Measurements from ENCODE around the gene EOLA2. TPM values are rescaled to one million over a fixed set of nuclear protein-coding genes. Genes with fewer than 3 reads are reported as not detected.

Gene EOLA2
- 53.0 TPM for total RNA-seq (ENCODE audit: unreplicated experiment)
- long read RNA-seq, transcript CXorf40B-203 (5 exons, 1,653 nt), result major isoform, 14 of 38 reads
- long read RNA-seq, partial matches to known transcripts, result 7 of 38 reads
- long read RNA-seq, other reads (novel, unspliced or antisense), result 8 of 38 reads

- TF ChIP-seq CTCF (IDR thresholded peaks at IDR 0.05; ENCODE audit: partially characterized antibody, unreplicated experiment), result peak; percentile 51
- no peaks in the 10 kb centered on the region for H3K36me3 Mint-ChIP-seq (ENCODE audit: unreplicated experiment)
- H3K4me3 Mint-ChIP-seq (ENCODE audit: unreplicated experiment), result peak within 1 kb of the TSS; percentile 93
- peaks cover 2% of the 10 kb centered on the region for H3K27me3 Mint-ChIP-seq (ENCODE audit: unreplicated experiment)
- H3K4me1 Mint-ChIP-seq (ENCODE audit: low read depth, unreplicated experiment), result no peaks in the 10 kb centered on the region
- peaks cover 6% of the 10 kb centered on the region for H3K9me3 Mint-ChIP-seq (ENCODE audit: unreplicated experiment)
- peak; percentile 86 for DNase-seq
- peak within 1 kb of the TSS; percentile 95 for H3K27ac Mint-ChIP-seq (ENCODE audit: unreplicated experiment)
Measured at GRCh38 chrX:149938427-149938880, at the start of gene EOLA2. EOLA2 (minus strand) TSS chrX:149938491; CDS start chrX:149933874, 4,617 bp downstream.

GRCh38 chrX:149987613-149988012 lies 49.3 kb upstream of the EOLA2 start:
- TF ChIP-seq CTCF (IDR thresholded peaks at IDR 0.05; ENCODE audit: partially characterized antibody, unreplicated experiment), result no peak
- Mint-ChIP-seq H3K4me3 (ENCODE audit: unreplicated experiment) (no peak overlapping the region), H3K27me3 (ENCODE audit: unreplicated experiment) (no peaks in the 10 kb centered on the region), H3K27ac (ENCODE audit: unreplicated experiment) (no peak overlapping the region), H3K4me1 (ENCODE audit: low read depth, unreplicated experiment) (peaks cover 2% of the 10 kb centered on the region), H3K36me3 (ENCODE audit: unreplicated experiment) (no peaks in the 10 kb centered on the region), H3K9me3 (ENCODE audit: unreplicated experiment) (peaks cover 1% of the 10 kb centered on the region)
- DNase-seq, result no peak

- Mint-ChIP-seq H3K4me3 (ENCODE audit: unreplicated experiment) (no peak overlapping the region), H3K9me3 (ENCODE audit: unreplicated experiment) (no peaks in the 10 kb centered on the region)
Measured at GRCh38 chrX:149984411-149984810, 46.1 kb upstream of the EOLA2 start.

GRCh38 chrX:149982310-149982709 lies 44.0 kb upstream of the EOLA2 start:
- no peaks in the 10 kb centered on the region for H3K27me3 Mint-ChIP-seq (ENCODE audit: unreplicated experiment)
- no peak for TF ChIP-seq CTCF (IDR thresholded peaks at IDR 0.05; ENCODE audit: partially characterized antibody, unreplicated experiment)
- H3K27ac Mint-ChIP-seq (ENCODE audit: unreplicated experiment), result no peak overlapping the region
- H3K36me3 Mint-ChIP-seq (ENCODE audit: unreplicated experiment), result no peaks in the 10 kb centered on the region
- no peak for DNase-seq
- H3K4me3 Mint-ChIP-seq (ENCODE audit: unreplicated experiment), result no peak overlapping the region
- H3K9me3 Mint-ChIP-seq (ENCODE audit: unreplicated experiment), result no peaks in the 10 kb centered on the region
- H3K4me1 Mint-ChIP-seq (ENCODE audit: low read depth, unreplicated experiment), result peaks cover 9% of the 10 kb centered on the region

More at GRCh38 chrX:149984411-149984810, 46.1 kb upstream of the EOLA2 start:
- H3K27me3 Mint-ChIP-seq (ENCODE audit: unreplicated experiment), result no peaks in the 10 kb centered on the region
- peaks cover 2% of the 10 kb centered on the region for H3K4me1 Mint-ChIP-seq (ENCODE audit: low read depth, unreplicated experiment)
- DNase-seq, result no peak
- no peak for TF ChIP-seq CTCF (IDR thresholded peaks at IDR 0.05; ENCODE audit: partially characterized antibody, unreplicated experiment)
- H3K27ac Mint-ChIP-seq (ENCODE audit: unreplicated experiment), result no peak overlapping the region
- H3K36me3 Mint-ChIP-seq (ENCODE audit: unreplicated experiment), result no peaks in the 10 kb centered on the region

- Mint-ChIP-seq H3K36me3 (ENCODE audit: unreplicated experiment) (no peaks in the 10 kb centered on the region), H3K27ac (ENCODE audit: unreplicated experiment) (no peak overlapping the region), H3K27me3 (ENCODE audit: unreplicated experiment) (no peaks in the 10 kb centered on the region), H3K9me3 (ENCODE audit: unreplicated experiment) (no peaks in the 10 kb centered on the region), H3K4me1 (ENCODE audit: low read depth, unreplicated experiment) (peaks cover 9% of the 10 kb centered on the region), H3K4me3 (ENCODE audit: unreplicated experiment) (no peak overlapping the region)
- TF ChIP-seq CTCF (IDR thresholded peaks at IDR 0.05; ENCODE audit: partially characterized antibody, unreplicated experiment), result no peak
- DNase-seq, result no peak
Measured at GRCh38 chrX:149979126-149979644, 40.9 kb upstream of the EOLA2 start.

Data from glutamatergic neuron (in vitro differentiated cells).